HL-60 (cell line): Measurements from ENCODE around the gene CCDC198.

ENCODE experiments used
- GABPA ChIP-seq: IDR thresholded peaks from 2 replicates; pipeline ENCODE4 v1.6.1; 2012; ENCODE audit warnings: low read depth
- POLR2AphosphoS5 ChIP-seq: IDR thresholded peaks from 2 replicates; pipeline ENCODE4 v1.6.1; 2012; ENCODE audit warnings: low read depth
- TF ChIP-seq, protein P1 (sequence below): IDR thresholded peaks from one replicate; pipeline ENCODE4 v1.5.1; 2011; ENCODE audit warnings: low read length, control low read depth, inconsistent platforms; ENCODE audit not compliant: insufficient read depth

DNA sequence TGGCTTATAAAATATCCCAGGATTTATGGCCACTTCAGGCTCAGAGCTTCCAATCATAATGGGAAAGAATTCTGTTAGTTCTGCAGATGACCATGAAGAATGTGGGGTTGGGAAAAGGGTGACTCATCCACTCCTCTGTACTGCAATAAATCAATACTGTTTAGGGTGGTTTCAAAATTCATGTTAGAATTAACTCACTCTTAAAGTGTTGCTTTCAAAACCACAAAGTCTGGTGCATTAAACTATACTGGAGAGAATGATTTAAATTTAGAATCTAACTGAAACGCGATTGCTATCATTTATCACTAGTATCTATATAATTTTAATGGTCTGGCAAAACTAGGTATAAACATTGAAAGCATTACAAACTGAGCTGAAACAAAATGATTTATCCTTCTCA lies 798 bp downstream of the CCDC198 start:
- TF ChIP-seq POLR2AphosphoS5 = no peak
- TF ChIP-seq, protein P1, sequence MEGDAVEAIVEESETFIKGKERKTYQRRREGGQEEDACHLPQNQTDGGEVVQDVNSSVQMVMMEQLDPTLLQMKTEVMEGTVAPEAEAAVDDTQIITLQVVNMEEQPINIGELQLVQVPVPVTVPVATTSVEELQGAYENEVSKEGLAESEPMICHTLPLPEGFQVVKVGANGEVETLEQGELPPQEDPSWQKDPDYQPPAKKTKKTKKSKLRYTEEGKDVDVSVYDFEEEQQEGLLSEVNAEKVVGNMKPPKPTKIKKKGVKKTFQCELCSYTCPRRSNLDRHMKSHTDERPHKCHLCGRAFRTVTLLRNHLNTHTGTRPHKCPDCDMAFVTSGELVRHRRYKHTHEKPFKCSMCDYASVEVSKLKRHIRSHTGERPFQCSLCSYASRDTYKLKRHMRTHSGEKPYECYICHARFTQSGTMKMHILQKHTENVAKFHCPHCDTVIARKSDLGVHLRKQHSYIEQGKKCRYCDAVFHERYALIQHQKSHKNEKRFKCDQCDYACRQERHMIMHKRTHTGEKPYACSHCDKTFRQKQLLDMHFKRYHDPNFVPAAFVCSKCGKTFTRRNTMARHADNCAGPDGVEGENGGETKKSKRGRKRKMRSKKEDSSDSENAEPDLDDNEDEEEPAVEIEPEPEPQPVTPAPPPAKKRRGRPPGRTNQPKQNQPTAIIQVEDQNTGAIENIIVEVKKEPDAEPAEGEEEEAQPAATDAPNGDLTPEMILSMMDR = no peak
- no peak for TF ChIP-seq GABPA
